ENCODE data around the gene CTAG1B.
"Not testable (repeated sequence)": the region's sequence is repeated elsewhere in the genome, so short reads cannot be mapped to it uniquely, and the experiment has no call there.

DNA sequence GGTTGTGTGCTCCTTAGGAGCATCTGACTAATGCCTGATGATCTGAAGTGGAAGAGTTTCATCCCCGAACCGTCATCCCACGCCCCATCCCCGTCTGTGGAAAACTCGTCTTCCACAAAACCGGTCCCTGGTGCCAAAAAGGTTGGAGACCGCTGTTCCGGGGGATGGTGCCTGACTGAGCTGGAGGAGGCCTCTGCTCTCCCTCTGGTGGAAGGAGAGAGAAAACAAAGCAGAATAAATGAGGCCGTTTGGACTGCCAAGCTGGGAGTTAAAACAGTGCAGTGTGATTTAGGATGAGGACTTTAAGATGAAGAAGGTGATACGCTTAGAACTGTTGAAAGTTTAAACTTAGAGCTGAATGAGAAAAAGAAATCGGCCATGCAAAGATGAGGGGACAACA is 14.6 kb upstream of the CTAG1B start:
- TF ChIP-seq EP300, POLR2A (IDR thresholded peaks at IDR 0.05): not testable (repeated sequence)
- TF ChIP-seq, protein P1, sequence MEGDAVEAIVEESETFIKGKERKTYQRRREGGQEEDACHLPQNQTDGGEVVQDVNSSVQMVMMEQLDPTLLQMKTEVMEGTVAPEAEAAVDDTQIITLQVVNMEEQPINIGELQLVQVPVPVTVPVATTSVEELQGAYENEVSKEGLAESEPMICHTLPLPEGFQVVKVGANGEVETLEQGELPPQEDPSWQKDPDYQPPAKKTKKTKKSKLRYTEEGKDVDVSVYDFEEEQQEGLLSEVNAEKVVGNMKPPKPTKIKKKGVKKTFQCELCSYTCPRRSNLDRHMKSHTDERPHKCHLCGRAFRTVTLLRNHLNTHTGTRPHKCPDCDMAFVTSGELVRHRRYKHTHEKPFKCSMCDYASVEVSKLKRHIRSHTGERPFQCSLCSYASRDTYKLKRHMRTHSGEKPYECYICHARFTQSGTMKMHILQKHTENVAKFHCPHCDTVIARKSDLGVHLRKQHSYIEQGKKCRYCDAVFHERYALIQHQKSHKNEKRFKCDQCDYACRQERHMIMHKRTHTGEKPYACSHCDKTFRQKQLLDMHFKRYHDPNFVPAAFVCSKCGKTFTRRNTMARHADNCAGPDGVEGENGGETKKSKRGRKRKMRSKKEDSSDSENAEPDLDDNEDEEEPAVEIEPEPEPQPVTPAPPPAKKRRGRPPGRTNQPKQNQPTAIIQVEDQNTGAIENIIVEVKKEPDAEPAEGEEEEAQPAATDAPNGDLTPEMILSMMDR (IDR thresholded peaks at IDR 0.05), result not testable (repeated sequence)
